ENCODE results near the gene CPLX4. TPM values are rescaled to one million over a fixed set of nuclear protein-coding genes. Genes with fewer than 3 reads are reported as not detected.
"Not testable (repeated sequence)": the region's sequence is repeated elsewhere in the genome, so short reads cannot be mapped to it uniquely, and the experiment has no call there.

CPLX4 gene
- total RNA-seq, 1 experiment from 2014 or later, result not detected

GRCh38 chr18:59270689-59271257 lies 47.7 kb downstream of the CPLX4 start:
- DNase-seq (ENCODE audit: low read depth), result no peak

- DNase-seq (ENCODE audit: low read depth), result no peak
Measured at GRCh38 chr18:59269563-59270119, 48.8 kb downstream of the CPLX4 start.

GRCh38 chr18:59268721-59269562 lies 49.5 kb downstream of the CPLX4 start:
- DNase-seq (ENCODE audit: low read depth), result no peak

GRCh38 chr18:59268127-59268720 lies 50.2 kb downstream of the CPLX4 start:
- no peak for DNase-seq (ENCODE audit: low read depth)

- no peak for DNase-seq (ENCODE audit: low read depth)
Measured at GRCh38 chr18:59267503-59268126, 50.8 kb downstream of the CPLX4 start.

- DNase-seq (ENCODE audit: low read depth), result no peak
Measured at GRCh38 chr18:59266886-59267502, 51.5 kb downstream of the CPLX4 start.

GRCh38 chr18:59266459-59266858 lies 52.0 kb downstream of the CPLX4 start:
- no peak for DNase-seq (ENCODE audit: low read depth)

GRCh38 chr18:59265974-59266369 lies 52.5 kb downstream of the CPLX4 start:
- no peak for DNase-seq (ENCODE audit: low read depth)

GRCh38 chr18:59265246-59265973 lies 53.0 kb downstream of the CPLX4 start:
- DNase-seq (ENCODE audit: low read depth), result peak; percentile 15

- no peak for DNase-seq (ENCODE audit: low read depth)
Measured at GRCh38 chr18:59264651-59265245, 53.7 kb downstream of the CPLX4 start.

- DNase-seq (ENCODE audit: low read depth), result no peak
Measured at GRCh38 chr18:59264121-59264571, 54.3 kb downstream of the CPLX4 start.

GRCh38 chr18:59263661-59264060 lies 54.8 kb downstream of the CPLX4 start:
- DNase-seq (ENCODE audit: low read depth), result no peak

GRCh38 chr18:59262243-59262642 lies 56.2 kb downstream of the CPLX4 start:
- DNase-seq (ENCODE audit: low read depth), result not testable (repeated sequence)

GRCh38 chr18:59261842-59262241 lies 56.6 kb downstream of the CPLX4 start:
- DNase-seq (ENCODE audit: low read depth), result not testable (repeated sequence)

GRCh38 chr18:59255491-59255890 lies 63.0 kb downstream of the CPLX4 start:
- DNase-seq (ENCODE audit: low read depth), result not testable (repeated sequence)

- peak; percentile 68 for DNase-seq (ENCODE audit: low read depth)
Measured at GRCh38 chr18:59249199-59249774, 69.2 kb downstream of the CPLX4 start.

GRCh38 chr18:59246796-59247195 lies 71.7 kb downstream of the CPLX4 start:
- no peak for DNase-seq (ENCODE audit: low read depth)

Measured in RPMI7951 (cell line).